HepG2 (cell line): ENCODE measurements around the gene ARIH2.
A peak's percentile ranks its signal among the peaks of the same experiment; 100 is the strongest.

Experiments
- CTCF ChIP-seq: sonication (generic); formaldehyde crosslinking; IDR thresholded peaks from 2 replicates; pipeline ENCODE4 v1.5.0; 2020; ENCODE audit warnings: mild to moderate bottlenecking, missing genetic modification reagents, moderate library complexity
- POLR2AphosphoS5 ChIP-seq: IDR thresholded peaks from 2 replicates; pipeline ENCODE4 v1.6.1; 2012; ENCODE audit warnings: low read depth, low read length
- ZNF136 ChIP-seq: sonication (generic); formaldehyde crosslinking; IDR thresholded peaks from 2 replicates; pipeline ENCODE4 v1.8.1; 2022; ENCODE audit warnings: low read depth, mild to moderate bottlenecking, moderate library complexity, missing genetic modification reagents

- TF ChIP-seq ZNF136 (CRISPR knock-in tag) (no peak; the same call in 1 of the 2 replicates), CTCF (CRISPR knock-in tag) (peak; percentile 97), POLR2AphosphoS5 (peak; percentile 78)
Measured at GRCh38 chr3:49021813-49022687, 103.4 kb downstream of the ARIH2 start, which contains the start of gene NDUFAF3.
